ENCODE data around the gene FRMD8. TPM values are rescaled to one million over a fixed set of nuclear protein-coding genes. Genes with fewer than 3 reads are reported as not detected.

Gene FRMD8
- total RNA-seq, 1 donor from 2014 or later, result 21.9 TPM

GRCh38 chr11:65434667-65435410 is 48.4 kb downstream of the FRMD8 start:
- DNase-seq (ENCODE audit: low read depth), result peak; percentile 14

GRCh38 chr11:65435411-65435931 is 49.0 kb downstream of the FRMD8 start:
- H3K4me3 ChIP-seq (ENCODE audit: low read depth, low read length), result no peak overlapping the region
- no peak for FAIRE-seq

More at GRCh38 chr11:65434667-65435410, 48.4 kb downstream of the FRMD8 start:
- Histone ChIP-seq H3K4me3 (ENCODE audit: low read depth, low read length) (no peak overlapping the region), H3K36me3 (ENCODE audit: control insufficient read depth, insufficient read depth, low read length) (peaks cover 19% of the 10 kb centered on the region), H3K27me3 (ENCODE audit: control insufficient read depth, insufficient read depth, low read length) (no peaks in the 10 kb centered on the region)
- no peak for TF ChIP-seq CTCF (IDR thresholded peaks at IDR 0.05; ENCODE audit: insufficient read depth, low read length, severe bottlenecking)
- FAIRE-seq, result no peak

GRCh38 chr11:65435981-65436411 is 49.6 kb downstream of the FRMD8 start:
- Histone ChIP-seq H3K27me3 (ENCODE audit: control insufficient read depth, insufficient read depth, low read length) (no peaks in the 10 kb centered on the region), H3K36me3 (ENCODE audit: control insufficient read depth, insufficient read depth, low read length) (peaks cover 17% of the 10 kb centered on the region), H3K4me3 (ENCODE audit: low read depth, low read length) (no peak overlapping the region)
- no peak for DNase-seq (ENCODE audit: low read depth)
- no peak for FAIRE-seq
- no peak for TF ChIP-seq CTCF (IDR thresholded peaks at IDR 0.05; ENCODE audit: insufficient read depth, low read length, severe bottlenecking)

More at GRCh38 chr11:65435411-65435931, 49.0 kb downstream of the FRMD8 start:
- DNase-seq (ENCODE audit: low read depth), result peak; percentile 15
- TF ChIP-seq CTCF (IDR thresholded peaks at IDR 0.05; ENCODE audit: insufficient read depth, low read length, severe bottlenecking), result no peak
- Histone ChIP-seq H3K27me3 (ENCODE audit: control insufficient read depth, insufficient read depth, low read length) (no peaks in the 10 kb centered on the region), H3K36me3 (ENCODE audit: control insufficient read depth, insufficient read depth, low read length) (peaks cover 17% of the 10 kb centered on the region)

GRCh38 chr11:65436412-65437032 is 50.1 kb downstream of the FRMD8 start:
- Histone ChIP-seq H3K36me3 (ENCODE audit: control insufficient read depth, insufficient read depth, low read length) (peaks cover 18% of the 10 kb centered on the region), H3K4me3 (ENCODE audit: low read depth, low read length) (no peak overlapping the region), H3K27me3 (ENCODE audit: control insufficient read depth, insufficient read depth, low read length) (no peaks in the 10 kb centered on the region)
- DNase-seq (ENCODE audit: low read depth) (peak; percentile 34), FAIRE-seq (no peak)
- TF ChIP-seq CTCF (IDR thresholded peaks at IDR 0.05; ENCODE audit: insufficient read depth, low read length, severe bottlenecking), result no peak

- FAIRE-seq (no peak), DNase-seq (ENCODE audit: low read depth) (peak; percentile 23)
- H3K36me3 ChIP-seq (ENCODE audit: control insufficient read depth, insufficient read depth, low read length), result peaks cover 24% of the 10 kb centered on the region
- TF ChIP-seq CTCF (IDR thresholded peaks at IDR 0.05; ENCODE audit: insufficient read depth, low read length, severe bottlenecking), result no peak
- H3K4me3 ChIP-seq (ENCODE audit: low read depth, low read length), result no peak overlapping the region
- H3K27me3 ChIP-seq (ENCODE audit: control insufficient read depth, insufficient read depth, low read length), result no peaks in the 10 kb centered on the region
These were observed 51.2 kb downstream of the FRMD8 start for GRCh38 chr11:65437436-65438227.

All from bronchial epithelial cell (primary cell).